Measurements from ENCODE around the gene ZSWIM6.

The ZSWIM6 gene

GRCh38 chr5:61491861-61492260 is 159.8 kb downstream of the ZSWIM6 start:
- DNase-seq, result no peak

GRCh38 chr5:61493973-61494372 is 161.9 kb downstream of the ZSWIM6 start:
- no peak for DNase-seq

- DNase-seq, result no peak
These were observed 164.4 kb downstream of the ZSWIM6 start for GRCh38 chr5:61496446-61496845.

GRCh38 chr5:61496860-61497259 is 164.8 kb downstream of the ZSWIM6 start:
- DNase-seq, result no peak

GRCh38 chr5:61498121-61498520 is 166.1 kb downstream of the ZSWIM6 start:
- DNase-seq, result no peak

GRCh38 chr5:61501971-61502370 is 169.9 kb downstream of the ZSWIM6 start:
- DNase-seq, result no peak

GRCh38 chr5:61504143-61504770 is 172.2 kb downstream of the ZSWIM6 start:
- DNase-seq, result no peak

GRCh38 chr5:61505281-61505680 is 173.2 kb downstream of the ZSWIM6 start:
- no peak for DNase-seq

GRCh38 chr5:61507232-61507631 is 175.2 kb downstream of the ZSWIM6 start:
- no peak for DNase-seq

GRCh38 chr5:61516946-61517345 is 184.9 kb downstream of the ZSWIM6 start:
- no peak for DNase-seq

- DNase-seq, result no peak
These were observed 187.7 kb downstream of the ZSWIM6 start for GRCh38 chr5:61519728-61520277.

GRCh38 chr5:61523073-61523472 is 191.0 kb downstream of the ZSWIM6 start:
- no peak for DNase-seq

- no peak for DNase-seq
These were observed 191.9 kb downstream of the ZSWIM6 start for GRCh38 chr5:61523997-61524396.

GRCh38 chr5:61525512-61526206 is 193.6 kb downstream of the ZSWIM6 start:
- no peak for DNase-seq

GRCh38 chr5:61526207-61526519 is 194.1 kb downstream of the ZSWIM6 start:
- DNase-seq, result no peak

GRCh38 chr5:61532983-61533382 is 200.9 kb downstream of the ZSWIM6 start:
- no peak for DNase-seq

- DNase-seq, result no peak
These were observed 202.6 kb downstream of the ZSWIM6 start for GRCh38 chr5:61534481-61535267.

GRCh38 chr5:61535828-61536227 is 203.8 kb downstream of the ZSWIM6 start:
- DNase-seq, result no peak

- no peak for DNase-seq
These were observed 204.9 kb downstream of the ZSWIM6 start for GRCh38 chr5:61536922-61537321.

- DNase-seq, result no peak
These were observed 206.9 kb downstream of the ZSWIM6 start for GRCh38 chr5:61538722-61539501.

GRCh38 chr5:61549530-61549929 is 217.5 kb downstream of the ZSWIM6 start:
- DNase-seq, result no peak

- no peak for DNase-seq
These were observed 219.7 kb downstream of the ZSWIM6 start for GRCh38 chr5:61551637-61552313.
